ENCODE data around the gene QSOX2. TPM values are rescaled to one million over a fixed set of nuclear protein-coding genes. Genes with fewer than 3 reads are reported as not detected.
"Not testable (repeated sequence)": the region's sequence is repeated elsewhere in the genome, so short reads cannot be mapped to it uniquely, and the experiment has no call there.

Gene QSOX2
- total RNA-seq, 1 donor from 2014 or later = 5.1 TPM

- no peak for DNase-seq (ENCODE audit: low read depth in 2 of 2)
These were observed 36.8 kb upstream of the QSOX2 start for GRCh38 chr9:136282272-136282861.

GRCh38 chr9:136281421-136282271 is 36.0 kb upstream of the QSOX2 start:
- DNase-seq (ENCODE audit: low read depth in 2 of 2) = no peak

DNA sequence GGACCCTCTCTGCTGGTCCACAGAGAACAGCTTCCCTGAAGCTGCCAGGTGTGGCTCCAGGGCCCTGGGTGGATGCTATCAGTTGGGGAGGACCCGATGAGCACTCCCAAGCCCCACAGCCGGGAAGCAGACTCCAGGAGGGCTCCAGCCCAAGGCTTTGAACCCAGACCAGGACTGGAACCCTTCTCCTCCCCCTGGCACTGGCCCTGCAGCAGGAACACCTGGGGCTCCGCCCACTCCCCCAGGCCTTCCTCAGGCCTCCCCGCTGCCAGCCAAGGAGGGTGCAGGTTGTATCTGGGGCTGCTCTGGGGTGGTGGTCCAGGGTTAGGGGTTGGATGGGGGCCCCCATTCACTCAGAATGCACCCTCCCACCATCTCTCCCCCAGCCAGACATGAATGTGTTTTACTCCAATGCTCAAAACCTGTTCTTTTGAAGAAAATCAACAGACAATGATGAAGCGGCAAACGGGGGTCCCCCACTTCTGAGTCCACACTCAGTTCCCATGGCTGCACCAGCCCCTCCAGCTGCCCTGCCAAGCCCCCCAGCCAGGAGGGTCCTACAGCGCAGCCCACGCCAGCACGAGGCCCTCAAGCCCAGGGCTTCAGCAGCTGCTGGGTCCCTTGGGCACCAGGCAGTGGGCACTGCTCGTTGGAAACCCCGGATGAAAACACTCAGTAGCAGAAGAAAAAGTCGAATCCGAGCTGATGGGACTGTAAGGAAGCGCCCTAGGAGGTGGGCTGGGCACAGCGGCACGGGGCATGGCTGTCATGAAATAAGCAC is 35.1 kb upstream of the QSOX2 start:
- DNase-seq (ENCODE audit: low read depth in 2 of 2) = no peak

DNA sequence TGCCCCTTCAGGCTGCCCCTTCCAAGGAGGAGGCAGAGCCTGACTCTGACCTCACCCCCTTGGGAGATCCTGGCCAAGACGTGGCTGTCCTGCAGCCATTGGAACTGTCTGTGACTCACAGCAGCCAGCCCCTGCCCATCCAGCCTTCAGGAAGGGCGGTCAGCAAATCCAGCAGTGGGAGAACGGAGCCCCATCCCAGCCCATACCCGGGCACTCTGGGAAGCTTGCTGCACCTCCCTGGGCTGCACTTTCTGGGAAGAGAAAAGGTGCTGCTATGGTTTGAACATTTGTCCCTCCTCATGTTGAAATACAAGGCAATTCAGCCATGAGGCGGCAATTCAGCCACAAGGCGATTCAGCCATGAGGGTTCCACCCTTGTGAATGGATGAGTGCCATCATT is 33.9 kb upstream of the QSOX2 start:
- no peak for DNase-seq (ENCODE audit: low read depth in 2 of 2)

- no peak for DNase-seq (ENCODE audit: low read depth in 2 of 2)
These were observed 33.3 kb upstream of the QSOX2 start for GRCh38 chr9:136278894-136279293.

DNA sequence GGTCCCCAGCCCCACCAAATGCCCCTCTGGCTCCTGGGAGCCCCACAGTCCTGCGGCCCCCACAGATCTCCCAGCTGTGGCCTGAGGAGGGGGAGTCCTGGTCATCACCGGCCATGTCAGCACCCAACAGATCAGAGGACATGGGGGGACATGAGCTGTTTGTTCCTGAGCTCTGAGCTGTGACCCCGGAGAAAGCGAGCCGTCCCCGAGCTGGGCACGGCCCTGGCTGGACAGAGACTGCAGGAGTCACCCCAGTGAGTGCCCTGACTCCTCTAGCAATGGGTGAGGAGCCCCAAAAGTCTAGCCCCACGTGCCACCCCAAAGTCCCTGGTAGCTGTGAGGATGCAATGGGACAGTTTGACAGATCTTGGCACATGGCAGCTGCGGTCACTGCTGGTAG is 32.6 kb upstream of the QSOX2 start:
- DNase-seq (ENCODE audit: low read depth in 2 of 2) = no peak

DNA sequence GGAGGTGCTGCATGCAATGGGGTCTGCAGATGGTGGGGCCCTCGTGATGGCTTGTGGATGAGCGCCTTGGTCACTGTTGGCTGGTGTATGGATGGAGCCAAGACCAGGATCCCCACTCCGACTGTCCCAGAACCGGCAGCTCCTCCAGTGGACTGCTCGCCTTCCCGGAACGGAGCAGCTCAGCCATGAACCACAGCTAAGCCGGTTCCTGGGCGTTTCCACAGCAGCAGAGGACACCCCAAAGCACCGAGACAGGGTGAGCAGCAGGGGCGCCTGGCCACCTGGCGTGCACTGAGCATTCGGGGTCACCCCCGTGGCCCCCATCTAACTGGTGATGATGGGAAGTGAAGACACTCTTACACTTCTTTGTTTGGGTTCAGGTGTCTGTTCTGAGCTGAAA is 32.1 kb upstream of the QSOX2 start:
- DNase-seq (ENCODE audit: low read depth in 2 of 2) = no peak

GRCh38 chr9:136276716-136277115 is 31.1 kb upstream of the QSOX2 start:
- DNase-seq (ENCODE audit: low read depth in 2 of 2) = no peak

- no peak for DNase-seq (ENCODE audit: low read depth in 2 of 2)
These were observed 30.2 kb upstream of the QSOX2 start for GRCh38 chr9:136275655-136276429.

- DNase-seq (ENCODE audit: low read depth in 2 of 2) = no peak
These were observed 29.4 kb upstream of the QSOX2 start for GRCh38 chr9:136274786-136275654.

GRCh38 chr9:136273921-136274785 is 28.5 kb upstream of the QSOX2 start:
- DNase-seq (ENCODE audit: low read depth in 2 of 2) = no peak

GRCh38 chr9:136273244-136273865 is 27.7 kb upstream of the QSOX2 start:
- DNase-seq (ENCODE audit: low read depth in 2 of 2) = no peak

- DNase-seq (ENCODE audit: low read depth in 2 of 2) = no peak
These were observed 24.6 kb upstream of the QSOX2 start for GRCh38 chr9:136270173-136270705.

GRCh38 chr9:136268735-136269134 is 23.1 kb upstream of the QSOX2 start:
- no peak for DNase-seq (ENCODE audit: low read depth in 2 of 2)

DNA sequence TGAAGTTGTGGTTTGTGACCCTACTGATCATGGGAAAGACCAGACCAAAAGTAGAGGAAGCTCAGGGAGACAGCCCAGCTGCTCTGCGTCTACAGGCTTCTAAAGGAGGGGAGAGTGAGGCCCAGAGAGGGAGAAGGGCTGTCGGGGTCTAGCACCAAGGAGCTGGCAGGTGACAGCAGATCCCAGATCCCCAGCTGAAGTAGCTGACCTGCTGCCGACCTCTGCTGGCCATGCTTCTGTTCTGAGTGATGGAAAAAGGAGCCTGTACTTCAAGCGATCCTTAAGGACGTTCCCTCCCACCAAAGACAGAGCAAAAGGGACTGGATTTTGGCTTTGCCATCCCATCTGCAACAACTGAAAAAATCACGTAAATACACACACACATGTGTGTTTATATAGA is 22.7 kb upstream of the QSOX2 start:
- DNase-seq (ENCODE audit: low read depth in 2 of 2) = no peak

DNA sequence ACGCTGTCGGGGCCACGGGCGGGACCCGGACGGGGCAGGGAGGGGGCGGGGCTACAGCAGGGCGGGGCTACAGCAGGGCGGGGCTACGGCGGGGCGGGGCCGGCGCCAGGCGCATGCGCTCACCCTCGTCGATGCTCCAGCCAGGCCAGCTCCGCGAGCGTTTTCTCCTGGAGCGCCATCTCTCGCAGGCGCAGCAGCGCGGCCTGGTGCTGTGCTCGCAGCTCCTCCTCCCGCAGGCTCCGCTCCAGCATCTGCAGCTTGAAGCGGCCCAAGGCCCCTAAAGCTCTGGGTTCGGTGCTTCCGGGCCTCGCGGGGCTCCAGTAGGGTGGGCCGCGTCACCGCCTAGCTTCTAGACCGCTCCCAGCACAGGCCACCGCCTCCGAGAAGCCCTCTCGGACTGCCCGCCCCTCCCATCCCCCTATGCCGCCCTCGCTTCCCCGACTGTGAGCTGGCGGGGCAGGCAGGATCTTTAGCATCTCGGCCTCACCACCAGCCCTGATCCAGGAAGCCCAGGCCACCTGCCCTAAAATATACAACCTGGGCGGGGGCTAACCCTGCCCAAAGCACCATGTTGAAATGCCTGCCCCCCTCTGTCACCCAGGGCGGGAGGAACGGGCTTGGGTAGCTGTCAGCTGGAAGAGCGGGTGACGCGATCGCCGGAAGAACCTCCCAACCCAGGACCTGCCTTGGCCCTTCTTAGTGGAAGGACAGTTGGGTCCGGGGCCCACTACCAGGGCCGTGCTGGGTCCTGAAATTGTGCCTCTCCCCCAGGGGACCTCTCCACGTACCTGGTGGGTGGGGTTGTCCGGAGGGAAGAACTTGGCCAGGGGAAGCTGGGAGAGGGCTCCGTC is 21.9 kb upstream of the QSOX2 start:
- peak; percentile 53 to 83 for DNase-seq (ENCODE audit: low read depth in 2 of 2)

- not testable (repeated sequence) for DNase-seq (ENCODE audit: low read depth in 2 of 2)
These were observed 21.0 kb upstream of the QSOX2 start for GRCh38 chr9:136266641-136267040.

Data from dermis microvascular lymphatic vessel endothelial cell (primary cell).